ENCODE results near the gene MYO19.
"Not testable (repeated sequence)": the region's sequence is repeated elsewhere in the genome, so short reads cannot be mapped to it uniquely, and the experiment has no call there.

MYO19 gene

GRCh38 chr17:36501351-36501750 is 33.3 kb downstream of the MYO19 start:
- no peak for ATAC-seq

GRCh38 chr17:36500745-36501225 is 33.9 kb downstream of the MYO19 start:
- ATAC-seq (no peak), DNase-seq (no peak)

More at GRCh38 chr17:36501351-36501750, 33.3 kb downstream of the MYO19 start:
- DNase-seq = no peak

- no peak for DNase-seq
- no peak for ATAC-seq
Observed at GRCh38 chr17:36498560-36499300, 35.9 kb downstream of the MYO19 start.

- DNase-seq = no peak
- no peak for ATAC-seq
Observed at GRCh38 chr17:36498155-36498554, 36.5 kb downstream of the MYO19 start.

GRCh38 chr17:36496018-36496789 is 38.5 kb downstream of the MYO19 start:
- ATAC-seq = no peak
- DNase-seq = no peak

GRCh38 chr17:36495076-36495578 is 39.5 kb downstream of the MYO19 start:
- ATAC-seq (no peak), DNase-seq (no peak)

- DNase-seq (no peak), ATAC-seq (no peak)
Observed at GRCh38 chr17:36494674-36495073, 40.0 kb downstream of the MYO19 start.

- ATAC-seq = no peak
- DNase-seq = no peak
Observed at GRCh38 chr17:36493956-36494355, 40.7 kb downstream of the MYO19 start.

GRCh38 chr17:36486204-36487194 is 48.2 kb downstream of the MYO19 start, which contains the start of gene ZNHIT3:
Gene ZNHIT3 (plus strand): TSS chr17:36486681. CDS start chr17:36486700, 19 bp downstream.
- ATAC-seq = peak; percentile 93

GRCh38 chr17:36485805-36486203 is 48.9 kb downstream of the MYO19 start:
- ATAC-seq = no peak
- peak; percentile 17 for DNase-seq

More at GRCh38 chr17:36486204-36487194, 48.2 kb downstream of the MYO19 start, which contains the start of gene ZNHIT3:
- DNase-seq = peak; percentile 91

GRCh38 chr17:36485027-36485426 is 49.6 kb downstream of the MYO19 start:
- ATAC-seq = no peak
- no peak for DNase-seq

GRCh38 chr17:36484021-36484420 is 50.6 kb downstream of the MYO19 start:
- ATAC-seq = not testable (repeated sequence)

GRCh38 chr17:36482611-36483504 is 51.8 kb downstream of the MYO19 start:
- peak; percentile 91 for DNase-seq
- peak; percentile 80 for ATAC-seq

More at GRCh38 chr17:36484021-36484420, 50.6 kb downstream of the MYO19 start:
- DNase-seq = not testable (repeated sequence)

GRCh38 chr17:36481829-36482228 is 52.8 kb downstream of the MYO19 start:
- no peak for DNase-seq
- no peak for ATAC-seq

- DNase-seq (no peak), ATAC-seq (no peak)
Observed at GRCh38 chr17:36475346-36475970, 59.2 kb downstream of the MYO19 start.

GRCh38 chr17:36474571-36474970 is 60.1 kb downstream of the MYO19 start:
- DNase-seq (no peak), ATAC-seq (no peak)

GRCh38 chr17:36470499-36470898 is 64.2 kb downstream of the MYO19 start:
- DNase-seq (no peak), ATAC-seq (no peak)

GRCh38 chr17:36469733-36470132 is 64.9 kb downstream of the MYO19 start:
- ATAC-seq = no peak
- no peak for DNase-seq

GRCh38 chr17:36468903-36469635 is 65.6 kb downstream of the MYO19 start:
- ATAC-seq (no peak), DNase-seq (no peak)
